GM06990 (cell line): Measurements from ENCODE around the gene NEFH.
A peak's percentile ranks its signal among the peaks of the same experiment; 100 is the strongest.

Experiments used
- DNase-seq: peaks from one replicate; pipeline ENCODE4 v3.0.0-alpha.2; 2011; ENCODE audit not compliant: insufficient read length; ENCODE audit errors: extremely low read depth
- H3K27me3 ChIP-seq: replicated peaks from 2 replicates; pipeline ENCODE4 v1.6.0; 2011; ENCODE audit warnings: low read length; ENCODE audit not compliant: control insufficient read depth, insufficient read depth
- H3K36me3 ChIP-seq: 2 replicates; pipeline ENCODE4 v1.5.1; 2011; ENCODE audit warnings: low read length; ENCODE audit not compliant: control insufficient read depth, insufficient read depth
- H3K4me3 ChIP-seq: replicated peaks from 2 replicates; pipeline ENCODE4 v1.5.1; 2011; ENCODE audit warnings: low read depth, mild to moderate bottlenecking, control low read depth, low read length
- TF ChIP-seq, protein P1 (sequence below): IDR thresholded peaks from 2 replicates; pipeline ENCODE4 v1.5.1; 2011; ENCODE audit warnings: low read length, control low read depth, mild to moderate bottlenecking, inconsistent platforms; ENCODE audit not compliant: insufficient read depth, poor library complexity, severe bottlenecking

The NEFH gene

GRCh38 chr22:29470159-29470855 lies 9.7 kb upstream of the NEFH start:
- peak overlapping the region; percentile 49 for H3K4me3 ChIP-seq
- TF ChIP-seq, protein P1, sequence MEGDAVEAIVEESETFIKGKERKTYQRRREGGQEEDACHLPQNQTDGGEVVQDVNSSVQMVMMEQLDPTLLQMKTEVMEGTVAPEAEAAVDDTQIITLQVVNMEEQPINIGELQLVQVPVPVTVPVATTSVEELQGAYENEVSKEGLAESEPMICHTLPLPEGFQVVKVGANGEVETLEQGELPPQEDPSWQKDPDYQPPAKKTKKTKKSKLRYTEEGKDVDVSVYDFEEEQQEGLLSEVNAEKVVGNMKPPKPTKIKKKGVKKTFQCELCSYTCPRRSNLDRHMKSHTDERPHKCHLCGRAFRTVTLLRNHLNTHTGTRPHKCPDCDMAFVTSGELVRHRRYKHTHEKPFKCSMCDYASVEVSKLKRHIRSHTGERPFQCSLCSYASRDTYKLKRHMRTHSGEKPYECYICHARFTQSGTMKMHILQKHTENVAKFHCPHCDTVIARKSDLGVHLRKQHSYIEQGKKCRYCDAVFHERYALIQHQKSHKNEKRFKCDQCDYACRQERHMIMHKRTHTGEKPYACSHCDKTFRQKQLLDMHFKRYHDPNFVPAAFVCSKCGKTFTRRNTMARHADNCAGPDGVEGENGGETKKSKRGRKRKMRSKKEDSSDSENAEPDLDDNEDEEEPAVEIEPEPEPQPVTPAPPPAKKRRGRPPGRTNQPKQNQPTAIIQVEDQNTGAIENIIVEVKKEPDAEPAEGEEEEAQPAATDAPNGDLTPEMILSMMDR, result peak; percentile 97
- no peaks in the 10 kb centered on the region for H3K36me3 ChIP-seq
- H3K27me3 ChIP-seq, result no peaks in the 10 kb centered on the region; the same call in 1 of the 2 replicates
- peak; percentile 58 for DNase-seq

- no peak for DNase-seq
- Histone ChIP-seq H3K4me3 (no peak overlapping the region), H3K36me3 (no peaks in the 10 kb centered on the region), H3K27me3 (no peaks in the 10 kb centered on the region; the same call in none of the 2 replicates)
- TF ChIP-seq, protein P1, result no peak
Measured at GRCh38 chr22:29473001-29473400, 7.0 kb upstream of the NEFH start.

DNA sequence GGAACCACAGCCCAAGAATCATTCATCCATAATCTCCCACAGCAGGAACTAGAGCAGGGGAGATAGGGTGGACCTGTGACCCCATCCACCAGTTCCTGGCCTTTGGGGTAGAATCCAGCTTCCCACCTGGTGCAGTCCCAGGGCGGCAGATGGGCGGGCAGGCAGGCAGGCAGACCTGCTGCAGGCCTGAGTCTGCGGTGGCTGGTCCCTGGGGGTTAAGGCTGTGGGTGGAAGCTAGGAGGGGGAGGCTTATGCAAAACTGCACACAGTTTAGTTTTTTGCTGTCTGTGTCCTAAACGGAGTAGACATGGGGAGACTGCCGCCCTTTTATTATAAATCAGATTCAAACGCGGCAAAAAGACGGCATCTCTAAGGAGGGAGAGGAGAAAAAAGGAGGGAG lies 4.5 kb upstream of the NEFH start:
- Histone ChIP-seq H3K36me3 (no peaks in the 10 kb centered on the region), H3K4me3 (no peak overlapping the region), H3K27me3 (no peaks in the 10 kb centered on the region; the same call in none of the 2 replicates)
- DNase-seq, result peak; percentile 30
- TF ChIP-seq, protein P1, result no peak

DNA sequence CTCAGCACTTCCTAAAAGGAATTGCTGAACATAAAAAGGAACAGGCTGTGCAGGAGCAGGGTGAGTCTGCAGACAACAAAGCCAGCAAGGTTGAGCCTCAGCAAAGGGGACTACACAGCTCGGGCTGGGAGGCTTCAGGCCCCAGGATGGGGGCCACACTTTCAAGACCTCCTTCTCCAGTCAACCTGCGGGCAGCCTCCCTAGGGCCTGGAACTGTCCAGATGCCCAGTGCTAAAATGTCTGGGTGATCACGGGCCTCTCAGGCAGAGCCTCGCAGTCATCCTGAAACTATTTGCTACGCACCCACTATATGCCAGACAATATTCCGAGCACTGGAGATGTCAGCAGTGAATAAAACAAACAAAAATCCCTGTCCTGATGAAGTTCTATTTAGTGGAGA lies 3.9 kb upstream of the NEFH start:
- H3K36me3 ChIP-seq, result no peaks in the 10 kb centered on the region
- no peaks in the 10 kb centered on the region; the same call in none of the 2 replicates for H3K27me3 ChIP-seq
- TF ChIP-seq, protein P1, result no peak
- H3K4me3 ChIP-seq, result no peak overlapping the region
- no peak for DNase-seq

DNA sequence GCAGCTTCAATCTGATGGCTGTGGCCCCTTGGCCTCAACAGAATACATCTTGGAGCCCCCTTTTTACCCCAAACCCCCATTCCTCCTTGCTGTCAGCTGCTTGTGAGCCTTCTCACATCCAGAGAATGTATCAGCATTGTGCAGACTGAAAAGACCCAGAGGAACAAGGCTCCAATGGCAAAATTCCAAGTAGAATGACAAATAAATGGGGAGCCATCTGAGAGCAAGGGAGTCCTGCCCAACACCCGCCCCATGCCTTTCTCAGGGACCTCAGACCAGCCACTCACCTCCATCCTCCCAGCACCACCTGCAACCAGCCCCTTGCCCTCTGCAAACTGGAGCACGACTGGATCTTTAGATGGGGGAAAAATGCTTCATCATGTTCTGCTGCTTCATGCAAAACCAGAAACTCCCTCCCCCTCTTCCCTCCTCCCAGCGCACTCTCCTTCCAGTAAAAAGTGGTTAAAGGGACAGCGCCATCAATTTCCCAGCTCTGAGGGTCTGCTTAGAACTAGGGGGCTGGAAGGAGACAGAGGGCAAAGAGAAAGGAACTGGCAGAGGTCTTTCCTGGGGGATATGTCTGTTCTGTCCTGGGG lies 2.2 kb upstream of the NEFH start:
- Histone ChIP-seq H3K4me3 (no peak overlapping the region), H3K36me3 (no peaks in the 10 kb centered on the region), H3K27me3 (no peaks in the 10 kb centered on the region; the same call in none of the 2 replicates)
- no peak for DNase-seq
- TF ChIP-seq, protein P1, result no peak
